GM13976 (cell line): Measurements from ENCODE around the gene SULT1A1.
"Not testable (repeated sequence)": the region's sequence is repeated elsewhere in the genome, so short reads cannot be mapped to it uniquely, and the experiment has no call there.

ENCODE experiments used
- DNase-seq: peaks from one replicate; pipeline ENCODE4 v3.0.0; 2012; ENCODE audit warnings: low spot score
- in situ Hi-C: fragments of 300-500 bp; cut with MboI; formaldehyde crosslinking; loops from one replicate; pipeline ENCODE4 v1.12.0; 2022; ENCODE audit warnings: low sequenced_read_pairs, mixed read lengths, inconsistent platforms; ENCODE audit not compliant: unreplicated experiment
- TF ChIP-seq, protein P1 (sequence below): IDR thresholded peaks from 2 replicates; pipeline ENCODE4 v1.5.1; 2012; ENCODE audit warnings: borderline replicate concordance, mild to moderate bottlenecking; ENCODE audit not compliant: insufficient read depth; ENCODE audit errors: extremely low read depth, missing control alignments, control extremely low read depth

The SULT1A1 gene

DNA sequence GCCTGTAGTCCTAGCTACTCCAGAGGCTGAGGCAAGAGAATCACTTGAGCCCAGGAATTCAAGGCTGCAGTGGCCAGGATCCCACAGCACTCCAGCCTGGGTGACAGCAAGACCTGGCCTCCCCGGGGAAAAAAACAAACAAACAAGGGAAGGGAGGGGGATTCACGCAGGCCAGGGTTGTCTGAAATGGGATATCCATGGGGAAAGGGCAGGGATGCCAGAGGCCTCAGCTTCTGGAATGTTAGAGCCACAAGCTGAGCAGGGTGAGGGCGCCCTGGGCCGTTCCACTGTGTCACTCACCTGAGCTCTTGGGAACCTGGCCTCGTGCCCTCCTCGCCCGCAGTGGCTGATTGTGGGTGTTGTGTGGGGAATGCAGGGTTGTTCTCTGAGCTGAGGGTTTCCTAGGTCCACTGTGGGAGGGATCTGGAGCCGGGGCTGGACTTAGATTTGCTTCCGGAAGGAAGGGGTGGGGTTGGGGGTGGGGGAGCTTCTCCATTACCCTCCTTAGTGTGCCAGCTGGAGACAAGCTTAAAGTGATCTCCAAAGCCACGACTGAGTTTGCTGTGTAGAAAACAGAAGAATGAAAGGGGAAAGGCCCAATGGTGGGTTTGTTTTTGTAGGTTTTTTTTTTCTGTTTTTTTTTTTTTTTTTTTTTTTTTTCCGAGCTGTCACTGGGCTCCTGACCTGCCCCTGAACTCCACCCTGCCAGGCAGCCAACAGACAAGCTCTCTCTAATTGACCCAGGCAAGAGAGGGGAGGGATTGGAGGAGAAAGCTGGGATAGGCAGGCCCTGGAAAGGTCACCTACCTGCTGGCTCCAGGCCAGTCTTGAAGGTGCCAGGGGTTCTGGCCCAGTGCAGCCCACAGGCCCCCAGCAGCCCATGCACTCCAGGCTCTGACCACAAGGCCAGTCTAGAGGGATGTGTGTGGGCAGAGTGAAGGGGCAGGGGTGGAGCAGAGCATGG is at the start of gene SULT1A1:
Gene SULT1A1 (minus strand): TSS at position 414 of the 964 bp plus-strand sequence. CDS start 1,189 bp downstream, outside the sequence.
- TF ChIP-seq, protein P1, sequence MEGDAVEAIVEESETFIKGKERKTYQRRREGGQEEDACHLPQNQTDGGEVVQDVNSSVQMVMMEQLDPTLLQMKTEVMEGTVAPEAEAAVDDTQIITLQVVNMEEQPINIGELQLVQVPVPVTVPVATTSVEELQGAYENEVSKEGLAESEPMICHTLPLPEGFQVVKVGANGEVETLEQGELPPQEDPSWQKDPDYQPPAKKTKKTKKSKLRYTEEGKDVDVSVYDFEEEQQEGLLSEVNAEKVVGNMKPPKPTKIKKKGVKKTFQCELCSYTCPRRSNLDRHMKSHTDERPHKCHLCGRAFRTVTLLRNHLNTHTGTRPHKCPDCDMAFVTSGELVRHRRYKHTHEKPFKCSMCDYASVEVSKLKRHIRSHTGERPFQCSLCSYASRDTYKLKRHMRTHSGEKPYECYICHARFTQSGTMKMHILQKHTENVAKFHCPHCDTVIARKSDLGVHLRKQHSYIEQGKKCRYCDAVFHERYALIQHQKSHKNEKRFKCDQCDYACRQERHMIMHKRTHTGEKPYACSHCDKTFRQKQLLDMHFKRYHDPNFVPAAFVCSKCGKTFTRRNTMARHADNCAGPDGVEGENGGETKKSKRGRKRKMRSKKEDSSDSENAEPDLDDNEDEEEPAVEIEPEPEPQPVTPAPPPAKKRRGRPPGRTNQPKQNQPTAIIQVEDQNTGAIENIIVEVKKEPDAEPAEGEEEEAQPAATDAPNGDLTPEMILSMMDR: no peak

DNA sequence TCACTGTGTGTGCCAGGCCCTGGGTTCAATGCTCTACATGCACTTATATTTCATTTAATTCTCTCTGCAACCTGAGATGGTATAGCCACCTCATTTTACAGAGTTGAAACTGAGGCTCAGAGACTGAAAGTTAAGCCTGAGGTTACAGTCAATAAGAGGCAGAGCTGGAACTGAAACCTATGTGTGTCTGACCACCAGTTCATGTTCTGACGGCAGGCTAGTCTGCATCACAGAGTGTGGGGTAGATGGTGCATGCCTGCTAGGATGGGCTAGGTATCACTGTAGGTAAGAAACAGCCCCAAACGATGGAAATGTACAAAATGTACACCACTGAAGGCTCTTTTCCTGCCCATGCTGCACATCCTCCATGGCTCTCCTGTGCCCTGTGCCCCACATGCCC is 30.1 kb upstream of the SULT1A1 start:
- in situ Hi-C loops: not testable (repeated sequence)

More for the DNA sequence above, at the start of gene SULT1A1:
- no peak for DNase-seq
- in situ Hi-C loops: no loop called here

DNA sequence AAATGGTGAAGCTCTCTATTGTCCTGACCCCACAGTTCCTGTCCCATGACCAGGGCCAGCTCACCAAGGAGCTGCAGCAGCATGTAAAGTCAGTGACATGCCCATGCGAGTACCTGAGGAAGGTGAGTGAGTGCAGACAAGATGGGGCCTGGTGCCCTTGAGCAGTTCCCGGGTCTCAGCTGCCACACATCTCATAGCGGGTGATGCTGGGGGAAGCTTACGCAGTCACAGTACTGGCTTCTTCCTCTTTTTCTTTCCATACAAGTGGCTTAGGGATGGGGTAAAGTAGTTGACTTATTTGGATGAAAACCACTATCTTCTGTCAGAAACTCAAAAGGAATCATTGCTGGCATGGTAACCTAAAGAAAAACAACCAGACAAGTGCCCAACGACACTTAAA is 28.5 kb upstream of the SULT1A1 start:
- in situ Hi-C loops, DNase-seq: not testable (repeated sequence)

More for the DNA sequence above, 30.1 kb upstream of the SULT1A1 start:
- not testable (repeated sequence) for DNase-seq

DNA sequence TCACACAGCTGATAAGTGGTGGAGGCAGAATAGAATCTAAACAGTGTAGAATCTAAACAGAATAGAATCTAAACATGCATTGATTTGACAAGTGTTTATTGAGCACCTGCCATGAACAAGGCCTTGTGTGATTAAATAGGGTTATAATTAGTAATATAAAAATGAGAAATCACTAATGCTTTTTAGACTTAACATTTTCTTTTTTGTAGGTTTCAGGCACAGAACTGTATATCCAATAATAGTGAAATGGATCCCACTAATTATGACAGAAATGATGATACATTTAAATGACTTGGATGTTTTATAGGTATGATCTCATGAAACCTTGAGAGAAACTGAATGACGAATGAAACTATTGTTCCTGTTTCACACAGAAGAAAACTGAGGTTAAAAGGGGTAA is 27.9 kb upstream of the SULT1A1 start, which contains the start of gene NPIPB8:
Gene NPIPB8 (plus strand): TSS at position 301 of the 400 bp plus-strand sequence. CDS start 296 bp downstream, outside the sequence.
- in situ Hi-C loops: not testable (repeated sequence)

DNA sequence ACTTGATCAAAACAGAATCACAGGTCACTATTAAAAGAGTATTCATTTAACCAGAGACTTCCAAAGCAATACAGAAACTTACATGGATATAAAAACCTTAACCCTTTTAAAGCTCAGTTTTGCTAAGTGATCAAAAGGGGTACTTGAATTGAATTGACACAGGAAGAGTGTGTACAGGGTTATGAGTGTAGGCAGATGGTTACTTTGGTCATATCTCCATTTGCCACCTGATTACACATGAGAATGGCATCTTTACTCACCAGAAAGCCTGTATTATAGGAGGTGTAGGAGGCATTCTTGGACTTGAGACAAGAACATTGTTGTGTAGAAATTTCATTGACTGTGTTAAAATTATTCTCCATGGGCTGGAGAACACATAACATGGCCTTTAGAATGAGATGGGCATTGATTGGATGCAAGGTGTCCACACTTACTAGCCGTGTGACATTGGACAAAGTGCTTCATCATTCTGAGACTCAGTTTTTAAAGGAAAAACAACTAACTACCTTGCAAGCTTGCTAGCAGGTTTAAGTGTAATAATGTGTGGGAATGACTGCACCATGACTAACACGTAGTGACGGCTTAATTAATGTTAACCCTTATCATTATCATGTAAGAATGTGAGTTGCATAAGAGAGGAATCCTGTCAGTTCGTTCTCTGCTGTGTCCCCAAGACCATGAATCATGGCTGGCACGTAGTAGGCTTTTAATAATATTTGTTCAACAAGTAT is 26.4 kb upstream of the SULT1A1 start:
- in situ Hi-C loops, DNase-seq: not testable (repeated sequence)

More for the DNA sequence above, 27.9 kb upstream of the SULT1A1 start, which contains the start of gene NPIPB8:
- not testable (repeated sequence) for DNase-seq

DNA sequence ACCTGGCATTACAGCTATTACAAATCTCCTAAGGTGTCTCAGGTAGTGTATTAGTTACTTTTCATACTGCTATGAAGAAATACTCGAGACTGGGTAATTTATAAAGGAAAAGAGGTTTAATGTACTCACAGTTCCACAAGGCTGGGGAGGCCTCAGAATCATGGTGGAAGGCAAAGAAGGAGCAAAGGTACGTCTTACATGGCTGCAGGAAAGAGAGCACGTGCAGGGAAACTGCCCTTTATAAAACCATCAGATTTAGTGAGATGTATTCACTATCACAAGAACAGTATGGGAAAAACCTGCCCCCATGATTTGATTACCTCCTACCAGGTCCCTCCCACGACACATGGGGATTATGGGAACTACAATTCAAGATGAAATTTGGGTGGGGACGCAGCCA is 21.1 kb upstream of the SULT1A1 start:
- in situ Hi-C loops, DNase-seq: not testable (repeated sequence)

DNA sequence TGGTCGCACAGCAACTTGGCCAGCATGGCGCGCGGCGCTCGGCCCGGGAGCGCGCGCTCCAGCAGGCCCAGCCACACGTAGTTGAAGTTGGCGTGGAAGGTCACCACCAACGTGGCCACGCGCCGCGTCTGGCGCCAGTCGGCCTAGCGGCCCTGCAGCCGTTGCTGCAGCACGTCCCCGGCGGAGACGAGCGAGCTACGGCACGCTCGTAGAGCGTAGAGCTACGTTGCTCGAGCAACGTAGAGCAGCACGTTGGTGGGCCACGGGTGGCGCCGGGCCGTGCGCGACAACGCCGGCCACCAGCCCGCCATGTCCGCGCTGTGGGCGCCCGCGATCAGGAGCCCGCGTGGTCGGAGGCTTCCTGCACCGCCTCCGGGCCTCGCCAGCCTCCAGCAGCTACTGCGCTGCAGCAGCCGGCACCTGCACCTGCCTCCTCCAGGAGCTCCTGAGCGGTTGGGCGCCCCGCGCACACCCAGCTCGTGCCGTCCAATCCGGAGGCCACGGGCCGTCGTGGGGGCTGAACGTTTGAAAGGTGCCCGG is 13.4 kb upstream of the SULT1A1 start:
- in situ Hi-C loops: no loop called here
- DNase-seq: peak; percentile 37
- TF ChIP-seq, protein P1: no peak

DNA sequence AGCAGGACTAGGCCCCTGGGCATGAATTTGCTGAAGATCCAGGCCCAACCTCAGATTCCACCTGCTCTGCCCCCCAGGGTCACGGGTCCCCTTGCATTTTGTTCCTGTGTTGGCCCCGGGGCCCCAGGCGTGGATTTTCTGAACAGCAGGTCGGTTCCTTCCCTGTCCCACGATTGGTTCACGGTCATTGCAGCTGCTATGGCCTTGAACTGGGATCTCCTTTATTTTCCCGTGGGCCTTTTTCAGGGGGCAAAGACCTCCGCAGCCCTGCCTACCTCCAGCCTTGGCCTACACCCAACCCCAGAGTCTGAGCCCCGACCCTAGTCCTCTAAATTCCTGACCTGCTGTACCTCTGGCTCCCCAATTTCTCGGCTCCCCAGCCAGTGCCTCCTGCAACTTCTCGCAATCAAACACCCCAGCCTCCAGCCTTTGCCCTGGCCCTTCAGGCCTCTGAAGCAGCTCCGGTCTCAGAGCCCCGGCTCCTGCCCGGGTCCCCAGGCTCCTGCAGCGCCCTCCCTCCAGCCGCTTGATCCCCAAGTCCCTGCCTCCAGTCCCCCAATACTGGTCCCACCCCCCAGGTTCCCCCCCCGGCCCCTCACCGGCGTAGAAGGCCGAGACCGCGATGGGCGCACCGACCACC is 12.8 kb upstream of the SULT1A1 start:
- DNase-seq: peak; percentile 1
- in situ Hi-C loops: not testable (repeated sequence)

DNA sequence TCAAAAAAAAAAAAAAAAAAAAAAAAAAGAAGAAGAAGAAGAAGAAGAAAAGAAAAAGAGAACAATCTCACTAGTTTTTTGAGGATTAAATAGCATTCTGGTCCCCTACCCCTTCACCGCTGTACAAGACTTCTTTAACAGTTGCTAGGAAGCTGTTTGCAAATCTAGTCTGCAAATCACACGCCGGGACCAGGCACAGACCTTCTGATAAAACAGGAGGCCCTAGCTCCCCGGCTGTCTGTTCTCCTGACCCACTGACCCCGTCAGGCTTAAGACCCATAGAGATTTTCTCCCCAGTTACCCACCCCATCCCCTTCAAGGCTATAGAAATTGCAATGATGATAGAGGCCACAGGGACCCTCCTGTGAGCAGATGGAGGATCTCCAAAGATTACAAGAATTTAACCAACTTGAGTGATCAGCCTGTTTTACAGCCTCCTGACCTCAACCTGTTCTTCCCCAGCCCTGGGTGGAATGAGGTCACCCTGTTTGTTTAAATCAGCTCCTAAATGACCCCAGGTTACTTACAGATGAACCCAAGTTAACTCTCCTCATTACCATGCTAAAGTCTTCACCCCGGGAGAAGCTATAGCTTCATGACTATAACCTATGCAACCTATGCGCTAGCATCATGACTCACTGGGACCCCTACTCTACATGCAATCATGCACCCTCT is 11.8 kb upstream of the SULT1A1 start:
- TF ChIP-seq, protein P1: no peak
- in situ Hi-C loops: no loop called here
- DNase-seq: peak; percentile 3

DNA sequence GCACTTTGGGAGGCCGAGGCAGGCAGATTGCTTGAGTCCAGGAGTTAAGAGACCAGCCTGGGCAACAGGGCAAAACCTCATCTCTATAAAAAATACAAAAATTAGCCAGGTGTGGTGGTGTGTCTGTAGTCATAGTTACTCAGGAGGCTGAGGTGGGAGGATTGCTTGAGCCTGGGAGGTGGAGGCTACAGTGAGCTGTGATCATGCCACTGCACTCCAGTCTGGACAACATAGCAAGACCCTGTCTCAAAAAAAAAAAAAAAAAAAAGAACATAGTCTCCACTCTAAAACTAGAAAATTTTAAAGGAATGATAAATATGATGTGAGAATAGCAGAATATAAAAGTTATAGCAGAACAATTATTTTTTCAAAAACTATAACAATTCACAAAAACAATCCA is 10.5 kb upstream of the SULT1A1 start:
- in situ Hi-C loops, DNase-seq: not testable (repeated sequence)
